PC-9 (cell line): Measurements from ENCODE around the gene LRRC58. TPM values are rescaled to one million over a fixed set of nuclear protein-coding genes. Genes with fewer than 3 reads are reported as not detected.
"Not testable (repeated sequence)": the region's sequence is repeated elsewhere in the genome, so short reads cannot be mapped to it uniquely, and the experiment has no call there.

ENCODE experiments used
- BruUV-seq: library from RNA; stranded (reverse); fragments of 400-500 nt; replicated peaks from 2 replicates; lab custom pipeline; 2021; lab: Mats Ljungman, UMichigan
- CTCF ChIA-PET: fragments of 300-600 bp; sonication (Branson Sonifier 250); formaldehyde crosslinking; loops from one replicate; lab custom pipeline; 2022; ENCODE audit warnings: antibody characterized with exemption; lab: Charles Lee
- POLR2A ChIA-PET: fragments of 300-600 bp; sonication (Branson Sonifier 250); formaldehyde crosslinking; loops from one replicate; lab custom pipeline; 2022; ENCODE audit warnings: antibody characterized with exemption; ENCODE audit not compliant: unreplicated experiment; lab: Charles Lee
- DNase-seq, 2 experiments: peaks; one replicate each; pipeline versions ENCODE4 v3.0.0 to v3.0.0-alpha.2; 2015 to 2022; ENCODE audit warnings: mixed read lengths in 1 of 2
- H2AFZ ChIP-seq: fragments of 200-600 bp; sonication (generic); 2 replicates; pipeline ENCODE4 v1.8.1; 2017; ENCODE audit warnings: antibody characterized with exemption
- H3F3A ChIP-seq: fragments of 200-600 bp; sonication (generic); 2 replicates; pipeline ENCODE4 v1.8.1; 2017; ENCODE audit warnings: antibody characterized with exemption, mild to moderate bottlenecking, low read depth; ENCODE audit not compliant: insufficient read depth
- H3K27ac ChIP-seq: fragments of 200-600 bp; sonication (generic); 2 replicates; pipeline ENCODE4 v1.6.1; 2016; ENCODE audit warnings: mixed run types
- H3K27me3 ChIP-seq: fragments of 200-600 bp; sonication (generic); 2 replicates; pipeline ENCODE4 v1.6.1; 2016; ENCODE audit warnings: low read depth, mixed run types; ENCODE audit not compliant: insufficient read depth
- H3K36me3 ChIP-seq: fragments of 200-600 bp; sonication (generic); 2 replicates; pipeline ENCODE4 v1.6.1; 2016; ENCODE audit warnings: low read depth, mixed run types
- H3K4me1 ChIP-seq: fragments of 200-600 bp; sonication (generic); replicated peaks from 2 replicates; pipeline ENCODE4 v1.6.1; 2016; ENCODE audit warnings: mixed run types; ENCODE audit not compliant: insufficient read depth
- H3K4me2 ChIP-seq: fragments of 200-600 bp; sonication (generic); 2 replicates; pipeline ENCODE4 v1.6.1; 2017; ENCODE audit warnings: mixed run types
- H3K4me3 ChIP-seq: fragments of 200-600 bp; sonication (generic); 2 replicates; pipeline ENCODE4 v1.6.1; 2016; ENCODE audit warnings: mixed run types
- H3K79me2 ChIP-seq: fragments of 200-600 bp; sonication (generic); 2 replicates; pipeline ENCODE4 v1.6.1; 2017; ENCODE audit warnings: low read depth, mixed run types
- H3K9me2 ChIP-seq: fragments of 200-600 bp; sonication (generic); 2 replicates; pipeline ENCODE4 v1.8.1; 2017; ENCODE audit warnings: mild to moderate bottlenecking; ENCODE audit not compliant: insufficient read depth
- H3K9me3 ChIP-seq: fragments of 200-600 bp; sonication (generic); 2 replicates; pipeline ENCODE4 v1.8.1; 2016; ENCODE audit warnings: low read depth; ENCODE audit not compliant: insufficient read depth
- H4K20me1 ChIP-seq: fragments of 200-600 bp; sonication (generic); 2 replicates; pipeline ENCODE4 v1.8.1; 2017; ENCODE audit not compliant: insufficient read depth
- EZH2 ChIP-seq: fragments of 200-600 bp; sonication (generic); IDR thresholded peaks from 2 replicates; pipeline ENCODE4 v1.8.0; 2017; ENCODE audit warnings: antibody characterized with exemption, low read depth
- intact Hi-C: fragments of 100-400 bp; cut with micrococcal nuclease; formaldehyde crosslinking; loops from one replicate; pipeline ENCODE4 v1.10.0; 2022; ENCODE audit not compliant: unreplicated experiment
- total RNA-seq: library from RNA; stranded (reverse); gene quantifications from 2 replicates; pipeline ENCODE4 v1.2.3, GENCODE V29; 2021
- TF ChIP-seq, protein P1 (sequence below): fragments of 200-600 bp; sonication (generic); conservative IDR thresholded peaks from 2 replicates; pipeline ENCODE4 v1.6.1; 2017; ENCODE audit warnings: mixed run types, antibody characterized with exemption, mild to moderate bottlenecking, moderate library complexity

LRRC58 gene
- total RNA-seq, 1 experiment from 2014 or later, result 28.9 TPM

GRCh38 chr3:120298996-120299395 is 50.2 kb downstream of the LRRC58 start:
- TF ChIP-seq EZH2, result no peak
- TF ChIP-seq, protein P1, sequence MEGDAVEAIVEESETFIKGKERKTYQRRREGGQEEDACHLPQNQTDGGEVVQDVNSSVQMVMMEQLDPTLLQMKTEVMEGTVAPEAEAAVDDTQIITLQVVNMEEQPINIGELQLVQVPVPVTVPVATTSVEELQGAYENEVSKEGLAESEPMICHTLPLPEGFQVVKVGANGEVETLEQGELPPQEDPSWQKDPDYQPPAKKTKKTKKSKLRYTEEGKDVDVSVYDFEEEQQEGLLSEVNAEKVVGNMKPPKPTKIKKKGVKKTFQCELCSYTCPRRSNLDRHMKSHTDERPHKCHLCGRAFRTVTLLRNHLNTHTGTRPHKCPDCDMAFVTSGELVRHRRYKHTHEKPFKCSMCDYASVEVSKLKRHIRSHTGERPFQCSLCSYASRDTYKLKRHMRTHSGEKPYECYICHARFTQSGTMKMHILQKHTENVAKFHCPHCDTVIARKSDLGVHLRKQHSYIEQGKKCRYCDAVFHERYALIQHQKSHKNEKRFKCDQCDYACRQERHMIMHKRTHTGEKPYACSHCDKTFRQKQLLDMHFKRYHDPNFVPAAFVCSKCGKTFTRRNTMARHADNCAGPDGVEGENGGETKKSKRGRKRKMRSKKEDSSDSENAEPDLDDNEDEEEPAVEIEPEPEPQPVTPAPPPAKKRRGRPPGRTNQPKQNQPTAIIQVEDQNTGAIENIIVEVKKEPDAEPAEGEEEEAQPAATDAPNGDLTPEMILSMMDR, result no peak
- BruUV-seq, result no TSS peak
- H4K20me1 ChIP-seq, result no peaks in the 10 kb centered on the region
- no peaks in the 10 kb centered on the region for H3F3A ChIP-seq
- no peak overlapping the region for H2AFZ ChIP-seq
- no peaks in the 10 kb centered on the region for H3K9me3 ChIP-seq
- H3K9me2 ChIP-seq, result no peaks in the 10 kb centered on the region
- DNase-seq, result no peak
- peaks cover 10% of the 10 kb centered on the region for H3K4me1 ChIP-seq
- POLR2A ChIA-PET, result no interaction called here
- H3K4me2 ChIP-seq, result no peak overlapping the region
- H3K27me3 ChIP-seq, result no peaks in the 10 kb centered on the region
- H3K27ac ChIP-seq, result no peak overlapping the region
- no peak overlapping the region for H3K4me3 ChIP-seq
- intact Hi-C loops, result no loop called here
- H3K36me3 ChIP-seq, result no peaks in the 10 kb centered on the region
- CTCF ChIA-PET, result no interaction called here
- no peaks in the 10 kb centered on the region for H3K79me2 ChIP-seq

DNA sequence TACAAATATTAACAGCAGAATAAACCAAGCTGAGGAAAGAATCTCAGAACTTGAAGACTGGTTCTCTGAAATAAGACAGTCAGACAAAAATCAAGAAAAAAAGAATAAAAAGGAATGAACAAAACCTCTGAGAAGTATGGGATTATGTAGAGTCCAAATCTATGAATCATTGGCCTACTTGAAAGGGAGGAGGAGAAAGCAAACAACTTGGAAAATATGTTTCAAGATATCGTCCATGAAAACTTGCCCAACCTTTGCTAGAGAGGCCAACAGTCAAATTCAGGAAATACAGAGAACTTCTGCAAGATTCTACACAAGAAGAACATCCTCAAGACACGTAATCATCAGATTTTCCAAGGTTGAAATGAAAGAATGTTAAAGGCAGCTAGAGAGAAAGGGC is 57.6 kb downstream of the LRRC58 start:
- H3K79me2 ChIP-seq, H3K9me2 ChIP-seq, H3K9me3 ChIP-seq, H2AFZ ChIP-seq, intact Hi-C loops, H3K4me1 ChIP-seq, DNase-seq, H3K27ac ChIP-seq, H3F3A ChIP-seq, H4K20me1 ChIP-seq, POLR2A ChIA-PET, BruUV-seq, CTCF ChIA-PET, H3K4me3 ChIP-seq, H3K27me3 ChIP-seq, H3K36me3 ChIP-seq, H3K4me2 ChIP-seq: not testable (repeated sequence)

DNA sequence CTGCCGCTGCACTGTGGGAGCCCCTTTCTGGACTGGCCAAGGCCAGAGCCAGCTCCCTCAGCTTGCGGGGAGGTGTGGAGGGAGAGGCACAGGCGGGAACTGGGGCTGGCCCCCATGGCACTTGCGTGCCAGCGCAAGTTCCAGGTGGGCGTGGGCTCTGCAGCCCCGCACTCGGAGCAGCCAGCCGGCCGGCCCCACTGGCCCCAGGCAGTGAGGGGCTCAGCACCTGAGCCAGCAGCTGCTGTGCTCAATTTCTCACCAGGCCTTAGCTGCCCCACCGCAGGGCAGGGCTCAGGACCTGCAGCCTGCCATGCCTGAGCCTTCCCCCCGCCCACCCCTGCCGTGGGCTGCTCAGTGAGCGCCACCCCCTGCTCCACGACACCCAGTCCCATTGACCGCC is 59.5 kb downstream of the LRRC58 start:
- no peak overlapping the region for H3K27ac ChIP-seq
- 0 out of 2 replicates have a peak, but pooled peaks cover 4% of the 10 kb centered on the region for H3K4me1 ChIP-seq
- no peaks in the 10 kb centered on the region for H3K9me3 ChIP-seq
- peaks cover 4% of the 10 kb centered on the region; the same call in 1 of the 2 replicates for H3K27me3 ChIP-seq
- no peak for DNase-seq
- no peak overlapping the region for H2AFZ ChIP-seq
- no peak overlapping the region for H3K4me2 ChIP-seq
- POLR2A ChIA-PET, result no interaction called here
- H3K79me2 ChIP-seq, result no peaks in the 10 kb centered on the region
- no TSS peak for BruUV-seq
- no peaks in the 10 kb centered on the region for H4K20me1 ChIP-seq
- CTCF ChIA-PET, result interaction anchor here (0.6 kb wide), 1 partner anchor 356 kb away, joined by 3 read pairs; no protein-coding TSS in a partner anchor
- TF ChIP-seq EZH2, result no peak
- TF ChIP-seq, protein P1, result no peak
- H3K36me3 ChIP-seq, result no peaks in the 10 kb centered on the region
- H3F3A ChIP-seq, result 0 out of 2 replicates have a peak, but pooled peaks cover 5% of the 10 kb centered on the region
- H3K4me3 ChIP-seq, result no peak overlapping the region
- H3K9me2 ChIP-seq, result no peaks in the 10 kb centered on the region
- intact Hi-C loops, result no loop called here

DNA sequence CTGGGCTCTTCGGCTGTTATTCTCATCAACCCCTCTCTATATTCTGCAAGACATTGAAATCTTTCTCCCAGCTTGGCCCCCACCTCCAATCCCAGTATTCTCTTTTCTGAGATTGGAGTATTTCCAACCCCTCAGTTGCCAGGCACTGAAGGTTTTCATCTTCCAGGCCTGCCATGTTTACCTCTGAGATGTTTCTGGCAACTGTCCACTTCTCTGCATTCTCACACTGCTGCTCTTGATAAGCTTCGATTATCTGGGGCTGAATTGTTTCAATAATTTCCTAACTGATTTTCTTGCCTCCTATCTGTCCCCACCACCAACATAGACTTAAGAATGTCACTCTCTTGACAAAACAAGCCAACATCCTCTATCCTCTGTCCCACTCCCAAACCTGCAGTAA is 62.7 kb downstream of the LRRC58 start:
- ChIA-PET POLR2A (no interaction called here), CTCF (no interaction called here)
- Histone ChIP-seq H2AFZ (no peak overlapping the region), H3K4me3 (no peak overlapping the region), H3K79me2 (no peaks in the 10 kb centered on the region), H3K36me3 (no peaks in the 10 kb centered on the region), H3K27me3 (peaks cover 4% of the 10 kb centered on the region; the same call in 1 of the 2 replicates), H3K4me2 (no peak overlapping the region), H3F3A (0 out of 2 replicates have a peak, but pooled peaks cover 5% of the 10 kb centered on the region), H4K20me1 (no peaks in the 10 kb centered on the region), H3K27ac (no peak overlapping the region), H3K4me1 (0 out of 2 replicates have a peak, but pooled peaks cover 4% of the 10 kb centered on the region), H3K9me3 (no peaks in the 10 kb centered on the region), H3K9me2 (no peaks in the 10 kb centered on the region)
- no peak for DNase-seq
- no peak for TF ChIP-seq EZH2
- TF ChIP-seq, protein P1, result no peak
- no TSS peak for BruUV-seq
- intact Hi-C loops, result no loop called here
